T1000 (cell line): ENCODE measurements around the gene PCDHA3.
"Not testable (repeated sequence)": the region's sequence is repeated elsewhere in the genome, so short reads cannot be mapped to it uniquely, and the experiment has no call there.

Experiments used
- DNase-seq: peaks from one replicate; lab custom pipeline; 2025; ENCODE audit warnings: mixed read lengths; lab: John Stamatoyannopoulos, UW

Gene PCDHA3

GRCh38 chr5:140821375-140822280, 20.8 kb downstream of the PCDHA3 start, which contains the start of gene PCDHA5:
Gene PCDHA5, plus strand, starts transcription at chr5:140821613.
- DNase-seq = no peak

DNA sequence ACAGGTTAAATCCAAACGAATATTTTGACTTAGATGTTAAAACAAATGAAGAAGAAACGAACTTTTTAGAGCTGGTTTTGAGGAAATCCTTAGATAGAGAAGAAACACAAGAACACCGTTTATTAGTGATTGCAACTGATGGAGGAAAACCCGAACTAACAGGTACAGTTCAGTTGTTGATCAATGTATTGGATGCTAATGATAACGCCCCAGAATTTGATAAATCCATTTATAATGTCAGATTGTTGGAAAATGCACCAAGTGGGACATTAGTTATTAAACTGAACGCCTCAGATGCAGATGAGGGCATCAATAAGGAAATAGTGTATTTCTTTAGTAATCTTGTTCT, 21.4 kb downstream of the PCDHA3 start:
- DNase-seq = no peak

- DNase-seq = not testable (repeated sequence)
Observed at GRCh38 chr5:140822969-140823368, 22.1 kb downstream of the PCDHA3 start.

GRCh38 chr5:140823475-140823874, 22.6 kb downstream of the PCDHA3 start:
- DNase-seq = no peak

- no peak for DNase-seq
Observed at GRCh38 chr5:140827704-140828361, 27.0 kb downstream of the PCDHA3 start, which contains the start of gene PCDHA6. Gene PCDHA6, plus strand, starts transcription at chr5:140827960. Its CDS starts 132 bp downstream, at chr5:140828092.

DNA sequence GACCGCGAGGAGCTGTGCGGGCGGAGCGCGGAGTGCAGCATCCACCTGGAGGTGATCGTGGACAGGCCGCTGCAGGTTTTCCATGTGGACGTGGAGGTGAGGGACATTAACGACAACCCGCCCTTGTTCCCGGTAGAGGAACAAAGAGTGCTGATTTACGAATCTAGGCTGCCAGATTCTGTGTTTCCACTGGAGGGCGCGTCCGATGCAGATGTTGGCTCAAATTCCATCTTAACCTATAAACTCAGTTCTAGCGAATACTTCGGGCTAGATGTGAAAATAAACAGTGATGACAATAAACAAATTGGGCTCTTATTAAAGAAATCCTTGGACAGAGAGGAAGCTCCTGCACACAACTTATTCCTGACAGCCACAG, 27.5 kb downstream of the PCDHA3 start:
- DNase-seq = no peak

DNA sequence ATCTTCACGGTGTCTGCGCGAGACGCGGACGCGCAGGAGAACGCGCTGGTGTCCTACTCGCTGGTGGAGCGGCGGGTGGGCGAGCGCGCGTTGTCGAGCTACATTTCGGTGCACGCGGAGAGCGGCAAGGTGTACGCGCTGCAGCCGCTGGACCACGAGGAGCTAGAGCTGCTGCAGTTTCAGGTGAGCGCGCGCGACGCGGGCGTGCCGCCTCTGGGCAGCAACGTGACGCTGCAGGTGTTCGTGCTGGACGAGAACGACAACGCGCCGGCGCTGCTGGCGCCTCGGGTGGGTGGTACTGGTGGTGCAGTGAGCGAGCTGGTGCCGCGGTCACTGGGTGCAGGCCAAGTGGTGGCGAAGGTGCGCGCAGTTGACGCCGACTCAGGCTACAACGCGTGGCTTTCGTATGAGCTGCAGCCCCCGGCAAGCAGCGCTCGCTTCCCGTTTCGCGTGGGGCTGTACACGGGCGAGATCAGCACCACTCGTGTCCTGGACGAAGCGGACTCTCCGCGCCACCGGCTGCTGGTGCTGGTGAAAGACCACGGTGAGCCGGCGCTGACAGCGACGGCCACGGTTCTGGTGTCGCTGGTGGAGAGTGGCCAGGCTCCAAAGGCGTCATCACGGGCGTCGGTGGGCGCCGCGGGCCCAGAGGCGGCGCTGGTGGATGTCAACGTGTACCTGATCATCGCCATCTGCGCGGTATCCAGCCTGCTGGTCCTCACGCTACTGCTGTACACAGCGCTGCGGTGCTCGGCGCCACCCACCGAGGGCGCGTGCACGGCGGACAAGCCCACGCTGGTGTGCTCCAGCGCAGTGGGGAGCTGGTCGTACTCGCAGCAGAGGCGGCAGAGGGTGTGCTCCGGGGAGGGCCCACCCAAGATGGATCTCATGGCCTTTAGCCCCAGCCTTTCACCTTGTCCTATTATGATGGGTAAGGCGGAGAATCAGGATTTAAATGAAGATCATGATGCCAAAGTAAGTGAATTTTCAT, 28.9 kb downstream of the PCDHA3 start:
- DNase-seq = not testable (repeated sequence)

DNA sequence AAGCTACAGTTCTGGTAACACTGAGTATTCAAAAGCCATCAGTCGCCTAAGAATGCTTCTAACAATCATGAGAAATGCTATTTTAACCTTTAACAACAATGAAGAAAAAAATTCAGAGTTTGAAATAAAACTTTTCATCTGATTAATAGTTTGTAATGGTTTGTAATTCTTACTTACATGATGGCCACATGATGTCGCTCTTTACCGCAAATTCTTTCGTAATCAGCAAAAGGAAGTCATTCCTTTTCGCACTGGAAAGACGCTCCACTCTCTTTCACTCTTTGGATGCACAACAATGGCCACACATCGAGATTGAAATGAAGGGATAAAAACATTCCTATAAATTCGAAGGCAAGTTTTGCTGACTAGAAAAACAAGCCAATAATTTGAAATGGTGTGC, 33.1 kb downstream of the PCDHA3 start, which contains the start of gene PCDHA7:
Gene PCDHA7, plus strand, starts transcription at position 277 of the 400 bp plus-strand sequence. Its CDS starts 115 bp downstream, at position 392.
- no peak for DNase-seq

DNA sequence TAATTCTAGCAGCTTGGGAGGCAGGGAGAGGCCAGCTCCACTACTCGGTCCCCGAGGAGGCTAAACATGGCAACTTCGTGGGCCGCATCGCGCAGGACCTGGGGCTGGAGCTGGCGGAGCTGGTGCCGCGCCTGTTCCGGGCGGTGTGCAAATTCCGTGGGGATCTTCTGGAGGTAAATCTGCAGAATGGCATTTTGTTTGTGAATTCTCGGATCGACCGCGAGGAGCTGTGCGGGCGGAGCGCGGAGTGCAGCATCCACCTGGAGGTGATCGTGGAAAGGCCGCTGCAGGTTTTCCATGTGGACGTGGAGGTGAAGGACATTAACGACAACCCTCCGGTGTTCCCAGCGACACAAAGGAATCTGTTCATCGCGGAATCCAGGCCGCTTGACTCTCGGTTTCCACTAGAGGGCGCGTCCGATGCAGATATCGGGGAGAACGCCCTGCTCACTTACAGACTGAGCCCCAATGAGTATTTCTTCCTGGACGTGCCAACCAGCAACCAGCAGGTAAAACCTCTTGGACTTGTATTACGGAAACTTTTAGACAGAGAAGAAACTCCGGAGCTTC, 33.7 kb downstream of the PCDHA3 start:
- DNase-seq = not testable (repeated sequence)

DNA sequence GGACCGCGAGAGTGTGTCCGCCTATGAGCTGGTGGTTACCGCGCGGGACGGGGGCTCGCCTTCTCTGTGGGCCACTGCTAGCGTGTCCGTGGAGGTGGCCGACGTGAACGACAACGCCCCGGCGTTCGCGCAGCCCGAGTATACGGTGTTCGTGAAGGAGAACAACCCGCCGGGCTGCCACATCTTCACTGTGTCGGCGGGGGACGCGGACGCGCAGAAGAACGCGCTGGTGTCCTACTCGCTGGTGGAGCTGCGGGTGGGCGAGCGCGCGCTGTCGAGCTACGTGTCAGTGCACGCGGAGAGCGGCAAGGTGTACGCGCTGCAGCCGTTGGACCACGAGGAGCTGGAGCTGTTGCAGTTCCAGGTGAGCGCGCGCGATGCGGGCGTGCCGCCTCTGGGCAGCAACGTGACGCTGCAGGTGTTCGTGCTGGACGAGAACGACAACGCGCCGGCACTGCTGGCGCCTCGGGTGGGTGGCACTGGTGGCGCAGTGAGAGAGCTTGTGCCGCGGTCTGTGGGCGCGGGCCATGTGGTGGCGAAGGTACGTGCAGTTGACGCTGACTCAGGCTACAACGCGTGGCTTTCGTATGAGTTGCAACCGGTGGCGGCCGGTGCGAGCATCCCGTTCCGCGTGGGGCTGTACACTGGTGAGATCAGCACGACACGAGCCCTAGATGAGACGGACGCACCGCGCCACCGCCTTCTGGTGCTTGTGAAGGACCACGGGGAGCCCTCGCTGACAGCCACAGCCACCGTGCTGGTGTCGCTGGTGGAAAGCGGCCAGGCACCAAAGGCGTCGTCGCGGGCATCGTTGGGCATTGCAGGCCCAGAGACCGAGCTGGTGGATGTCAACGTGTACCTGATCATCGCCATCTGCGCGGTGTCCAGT, 35.0 kb downstream of the PCDHA3 start:
- no peak for DNase-seq

DNA sequence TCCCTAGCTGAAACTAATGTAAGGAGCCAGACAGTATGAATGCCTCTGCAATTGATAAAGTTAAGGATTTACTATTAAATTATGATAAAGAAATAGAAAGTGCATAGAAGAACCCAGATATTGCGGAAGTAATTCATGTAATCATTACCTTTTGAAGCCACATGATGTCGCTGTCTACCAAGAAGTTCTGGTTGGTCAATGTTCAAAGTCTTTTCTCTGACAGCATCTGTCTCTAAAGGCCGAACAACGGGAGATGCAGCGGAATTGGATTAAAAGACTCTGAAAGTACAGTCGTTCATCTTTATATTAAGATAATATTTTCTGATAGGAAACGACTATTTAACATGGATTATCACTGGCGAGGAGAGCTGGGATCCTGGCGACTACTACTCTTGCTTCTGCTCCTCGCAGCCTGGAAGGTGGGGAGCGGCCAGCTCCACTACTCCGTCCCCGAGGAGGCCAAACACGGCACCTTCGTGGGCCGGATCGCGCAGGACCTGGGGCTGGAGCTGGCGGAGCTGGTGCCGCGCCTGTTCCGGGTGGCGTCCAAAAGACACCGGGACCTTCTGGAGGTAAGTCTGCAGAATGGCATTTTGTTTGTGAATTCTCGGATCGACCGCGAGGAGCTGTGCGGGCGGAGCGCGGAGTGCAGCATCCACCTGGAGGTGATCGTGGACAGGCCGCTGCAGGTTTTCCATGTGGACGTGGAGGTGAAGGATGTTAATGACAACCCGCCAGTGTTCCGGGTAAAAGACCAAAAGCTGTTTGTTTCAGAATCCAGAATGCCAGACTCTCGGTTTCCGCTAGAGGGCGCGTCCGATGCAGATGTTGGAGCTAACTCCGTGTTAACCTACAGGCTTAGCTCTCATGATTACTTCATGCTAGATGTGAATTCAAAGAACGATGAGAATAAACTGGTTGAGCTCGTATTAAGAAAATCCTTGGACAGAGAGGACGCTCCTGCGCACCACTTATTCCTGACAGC, 40.4 kb downstream of the PCDHA3 start, which contains the start of gene PCDHA8:
Gene PCDHA8, plus strand, starts transcription at position 210 of the 985 bp plus-strand sequence. Its CDS starts 135 bp downstream, at position 345.
- no peak for DNase-seq

- no peak for DNase-seq
Observed at GRCh38 chr5:140842798-140843733, 42.2 kb downstream of the PCDHA3 start.

GRCh38 chr5:140848139-140849102, 47.6 kb downstream of the PCDHA3 start, which contains the start of gene PCDHA9:
Gene PCDHA9, plus strand, starts transcription at chr5:140848382. Its CDS starts 114 bp downstream, at chr5:140848496.
- not testable (repeated sequence) for DNase-seq

GRCh38 chr5:140849831-140850634, 49.2 kb downstream of the PCDHA3 start:
- not testable (repeated sequence) for DNase-seq
